CD4-positive, alpha-beta T cell (primary cell): ENCODE data around the gene MCFD2. TPM values are rescaled to one million over a fixed set of nuclear protein-coding genes. Genes with fewer than 3 reads are reported as not detected.

Experiments
- ATAC-seq: fragments of 200-7000 bp; cut with Tn5 transposase; one replicate; pipeline ENCODE4 v1.10.0; 2022; ENCODE audit warnings: mild to moderate bottlenecking; ENCODE audit not compliant: poor library complexity
- CTCF ChIA-PET: fragments of 350-600 bp; sonication (Branson Sonifier 250); formaldehyde crosslinking; loops from one replicate; lab custom pipeline; 2021; ENCODE audit warnings: antibody characterized with exemption, inconsistent platforms; lab: Charles Lee
- POLR2A ChIA-PET: fragments of 350-600 bp; sonication (Branson Sonifier 250); formaldehyde crosslinking; loops from one replicate; lab custom pipeline; 2021; ENCODE audit warnings: antibody characterized with exemption, inconsistent platforms; lab: Charles Lee
- DNase-seq, 14 experiments: peaks; one replicate each; pipeline ENCODE4 v3.0.0-alpha.2; 2013 to 2020; ENCODE audit warnings: mixed read lengths in 2 of 14
- H3K27ac ChIP-seq, 2 donors: one replicate each; pipeline versions ENCODE4 v1.5.1 to v1.7.0; 2013; ENCODE audit warnings: low read length in 2 of 2, low read depth in 1 of 2, mild to moderate bottlenecking in 1 of 2
- H3K27me3 ChIP-seq, 2 experiments: 1 replicate in 1 of 2; 2 replicates in 1 of 2; pipeline versions ENCODE4 v1.6.1 to v1.7.0; 2013; ENCODE audit warnings: low read length in 2 of 2, control low read depth in 1 of 2, mild to moderate bottlenecking in 1 of 2, moderate library complexity in 1 of 2; ENCODE audit not compliant: insufficient read depth in 2 of 2, control insufficient read depth in 1 of 2
- H3K36me3 ChIP-seq: one replicate; pipeline ENCODE4 v1.6.1; 2013; ENCODE audit warnings: low read length, control low read depth; ENCODE audit not compliant: insufficient read depth
- H3K4me1 ChIP-seq: one replicate; pipeline ENCODE4 v1.6.1; 2013; ENCODE audit warnings: low read length, control low read depth; ENCODE audit not compliant: insufficient read depth
- H3K4me3 ChIP-seq: one replicate; pipeline ENCODE4 v1.5.1; 2013; ENCODE audit warnings: mild to moderate bottlenecking, low read length, moderate library complexity
- H3K9me3 ChIP-seq, 2 experiments: 1 replicate in 1 of 2; 2 replicates in 1 of 2; pipeline versions ENCODE4 v1.6.1 to v1.7.0; 2013; ENCODE audit warnings: low read length in 2 of 2, mild to moderate bottlenecking in 2 of 2, control low read depth in 1 of 2, moderate library complexity in 1 of 2; ENCODE audit not compliant: control insufficient read depth in 1 of 2, insufficient read depth in 1 of 2
- H3K27ac Mint-ChIP-seq: one replicate; pipeline ENCODE4 v1.8.0; 2020; ENCODE audit warnings: mixed read lengths
- H3K27me3 Mint-ChIP-seq: one replicate; pipeline ENCODE4 v1.8.0; 2021; ENCODE audit warnings: mixed read lengths
- H3K36me3 Mint-ChIP-seq: one replicate; pipeline ENCODE4 v1.8.0; 2021; ENCODE audit warnings: low read depth, mixed read lengths
- H3K4me1 Mint-ChIP-seq: one replicate; pipeline ENCODE4 v1.8.0; 2021; ENCODE audit warnings: low read depth, mixed read lengths
- H3K4me3 Mint-ChIP-seq: one replicate; pipeline ENCODE4 v1.8.0; 2020; ENCODE audit warnings: mild to moderate bottlenecking, mixed read lengths
- H3K9me3 Mint-ChIP-seq: one replicate; pipeline ENCODE4 v1.8.0; 2020; ENCODE audit warnings: mixed read lengths
- intact Hi-C, 2 experiments: fragments of 100-400 bp; cut with DNase I in 1 of 2; cut with micrococcal nuclease in 1 of 2; formaldehyde crosslinking; loops; one replicate each; pipeline versions ENCODE4 v1.15.1 to v1.9.0; 2023 to 2025; cut with DNase I, micrococcal nuclease
- total RNA-seq, 174 experiments: library from RNA in 2 of 174; stranded (reverse) in 2 of 174; gene quantifications; one replicate each; pipeline ENCODE4 v1.2.3 and lab custom pipeline; 2021 to 2026
- TF ChIP-seq, protein P1 (sequence below): fragments of 200-600 bp; IDR thresholded peaks from one replicate; pipeline ENCODE4 v1.8.0; 2022; ENCODE audit warnings: antibody characterized with exemption, mild to moderate bottlenecking

Gene MCFD2
- total RNA-seq, 2 experiments from 2014 or later: 29.1 to 29.7 TPM

GRCh38 chr2:46899053-46899452 is 16.6 kb downstream of the MCFD2 start:
- Mint-ChIP-seq H3K27me3 (no peaks in the 10 kb centered on the region), H3K27ac (no peak overlapping the region), H3K9me3 (no peaks in the 10 kb centered on the region), H3K4me3 (no peak overlapping the region), H3K36me3 (peaks cover 16% of the 10 kb centered on the region), H3K4me1 (no peaks in the 10 kb centered on the region)
- ChIA-PET POLR2A (no interaction called here), CTCF (no interaction called here)
- intact Hi-C loops: no loop called here
- ATAC-seq: no peak
- TF ChIP-seq, protein P1, sequence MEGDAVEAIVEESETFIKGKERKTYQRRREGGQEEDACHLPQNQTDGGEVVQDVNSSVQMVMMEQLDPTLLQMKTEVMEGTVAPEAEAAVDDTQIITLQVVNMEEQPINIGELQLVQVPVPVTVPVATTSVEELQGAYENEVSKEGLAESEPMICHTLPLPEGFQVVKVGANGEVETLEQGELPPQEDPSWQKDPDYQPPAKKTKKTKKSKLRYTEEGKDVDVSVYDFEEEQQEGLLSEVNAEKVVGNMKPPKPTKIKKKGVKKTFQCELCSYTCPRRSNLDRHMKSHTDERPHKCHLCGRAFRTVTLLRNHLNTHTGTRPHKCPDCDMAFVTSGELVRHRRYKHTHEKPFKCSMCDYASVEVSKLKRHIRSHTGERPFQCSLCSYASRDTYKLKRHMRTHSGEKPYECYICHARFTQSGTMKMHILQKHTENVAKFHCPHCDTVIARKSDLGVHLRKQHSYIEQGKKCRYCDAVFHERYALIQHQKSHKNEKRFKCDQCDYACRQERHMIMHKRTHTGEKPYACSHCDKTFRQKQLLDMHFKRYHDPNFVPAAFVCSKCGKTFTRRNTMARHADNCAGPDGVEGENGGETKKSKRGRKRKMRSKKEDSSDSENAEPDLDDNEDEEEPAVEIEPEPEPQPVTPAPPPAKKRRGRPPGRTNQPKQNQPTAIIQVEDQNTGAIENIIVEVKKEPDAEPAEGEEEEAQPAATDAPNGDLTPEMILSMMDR: no peak
- Histone ChIP-seq H3K4me1 (no peaks in the 10 kb centered on the region), H3K36me3 (peaks cover 4% of the 10 kb centered on the region), H3K27me3 (no peaks in the 10 kb centered on the region), H3K27ac (no peak overlapping the region), H3K4me3 (no peak overlapping the region), H3K9me3 (no peaks in the 10 kb centered on the region)
- DNase-seq: no peak

DNA sequence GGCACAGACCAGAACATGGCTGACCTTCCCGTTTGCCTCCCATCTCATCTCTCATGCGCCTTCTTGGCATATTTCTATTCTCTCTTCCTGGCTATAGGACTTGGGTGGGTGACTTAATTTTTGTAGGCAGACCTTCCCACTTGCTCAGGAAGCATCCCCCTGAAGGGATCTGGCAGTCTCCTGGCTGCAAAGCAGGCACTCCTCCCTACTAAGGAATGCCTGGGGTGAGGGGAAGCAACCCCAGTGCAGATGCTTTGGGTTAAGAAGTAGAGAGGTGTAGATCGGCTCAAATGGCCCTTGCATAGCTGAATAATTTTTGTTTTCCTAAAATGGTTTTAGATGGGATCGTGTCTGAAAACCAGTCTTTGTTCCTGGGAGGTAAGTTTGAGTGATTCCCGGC is 17.6 kb downstream of the MCFD2 start:
- Histone ChIP-seq H3K4me3 (no peak overlapping the region), H3K27me3 (no peaks in the 10 kb centered on the region), H3K27ac (no peak overlapping the region), H3K36me3 (peaks cover 4% of the 10 kb centered on the region), H3K4me1 (no peaks in the 10 kb centered on the region), H3K9me3 (no peaks in the 10 kb centered on the region)
- H3K4me3 Mint-ChIP-seq: no peak overlapping the region
- DNase-seq (no peak), ATAC-seq (no peak)
- CTCF ChIA-PET: no interaction called here
- peaks cover 6% of the 10 kb centered on the region for H3K36me3 Mint-ChIP-seq
- TF ChIP-seq, protein P1: no peak
- no peaks in the 10 kb centered on the region for H3K9me3 Mint-ChIP-seq
- no peaks in the 10 kb centered on the region for H3K4me1 Mint-ChIP-seq
- POLR2A ChIA-PET: no interaction called here
- no peaks in the 10 kb centered on the region for H3K27me3 Mint-ChIP-seq
- intact Hi-C loops: no loop called here
- no peak overlapping the region for H3K27ac Mint-ChIP-seq

DNA sequence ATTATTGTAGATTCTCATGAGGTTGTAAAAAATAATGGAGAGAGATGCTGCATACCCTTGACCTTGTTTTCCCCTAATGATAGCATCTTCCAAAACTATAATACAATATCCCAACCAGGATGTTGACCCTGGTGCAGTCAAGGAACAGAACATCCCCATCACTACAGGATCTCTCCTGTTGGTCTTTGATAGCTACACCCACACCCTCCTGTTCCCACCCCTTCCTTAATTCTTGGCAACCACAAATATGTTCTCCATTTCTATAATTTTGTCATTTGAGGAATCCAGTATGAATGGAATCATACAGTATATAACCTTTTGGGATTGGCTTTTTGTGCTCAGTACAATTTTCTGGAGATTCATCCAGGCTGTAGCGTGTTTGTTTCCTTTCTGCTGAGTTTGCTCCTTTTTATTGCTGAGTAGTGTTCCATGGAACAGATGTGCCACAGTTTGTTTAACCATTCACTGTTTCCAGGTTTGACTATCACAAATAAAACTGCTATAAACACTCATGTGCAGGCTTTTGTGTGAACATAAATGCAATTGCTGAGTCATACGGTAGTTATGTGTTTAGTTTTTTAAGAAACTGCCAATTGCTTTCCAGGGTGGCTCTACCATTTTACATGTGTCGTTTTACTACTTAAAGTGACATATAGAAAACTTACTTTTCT is 22.2 kb downstream of the MCFD2 start:
- no peak overlapping the region for H3K4me3 ChIP-seq
- DNase-seq (no peak), ATAC-seq (no peak)
- Mint-ChIP-seq H3K27me3 (no peaks in the 10 kb centered on the region), H3K27ac (no peak overlapping the region), H3K4me1 (no peaks in the 10 kb centered on the region), H3K36me3 (no peaks in the 10 kb centered on the region), H3K9me3 (no peaks in the 10 kb centered on the region), H3K4me3 (no peak overlapping the region)
- TF ChIP-seq, protein P1: no peak
- POLR2A ChIA-PET: no interaction called here
- CTCF ChIA-PET: no interaction called here
- intact Hi-C loops: no loop called here
- H3K9me3 ChIP-seq: no peaks in the 10 kb centered on the region
- no peaks in the 10 kb centered on the region for H3K36me3 ChIP-seq
- H3K27me3 ChIP-seq: no peaks in the 10 kb centered on the region
- H3K27ac ChIP-seq: no peak overlapping the region
- no peaks in the 10 kb centered on the region for H3K4me1 ChIP-seq
